GM12878 (cell line): ENCODE data around the gene CLIP2. TPM values are rescaled to one million over a fixed set of nuclear protein-coding genes. Genes with fewer than 3 reads are reported as not detected.

Experiments
- ATAC-seq: fragments of 200-7000 bp; cut with Tn5 transposase; 3 replicates; pipeline ENCODE4 v1.9.1; 2020; ENCODE audit warnings: mild to moderate bottlenecking, moderate library complexity
- BruUV-seq: library from RNA; stranded (reverse); fragments of 400-500 nt; replicated peaks from 2 replicates; lab custom pipeline; 2021; lab: Mats Ljungman, UMichigan
- CTCF ChIA-PET: fragments of 300-600 bp; sonication (Branson Sonifier 250); formaldehyde crosslinking; extraction: SDS; loops from one replicate; lab custom pipeline; 2021; ENCODE audit warnings: inconsistent platforms; lab: Yijun Ruan, JAX
- POLR2A ChIA-PET: fragments of 350-600 bp; formaldehyde crosslinking; extraction: SDS; loops from one replicate; lab custom pipeline; 2021; ENCODE audit warnings: inconsistent platforms; lab: Charles Lee
- RAD21 ChIA-PET: fragments of 300-600 bp; sonication (Branson Sonifier 250); formaldehyde crosslinking; loops from one replicate; lab custom pipeline; 2023; ENCODE audit warnings: antibody characterized with exemption; ENCODE audit not compliant: unreplicated experiment; lab: Charles Lee
- SMC1A ChIA-PET: fragments of 300-600 bp; sonication (Branson Sonifier 250); formaldehyde crosslinking; loops from one replicate; lab custom pipeline; 2023; ENCODE audit not compliant: unreplicated experiment, uncharacterized antibody; lab: Charles Lee
- DNase-seq: peaks from one replicate; pipeline ENCODE4 v3.0.0-alpha.2; 2011; ENCODE audit warnings: low read depth, low spot score
- FAIRE-seq: peaks from 3 replicates; lab custom pipeline; 2011; peaks lifted over from hg19 to GRCh38; lab: Jason Lieb, UNC
- H2AFZ ChIP-seq: 2 replicates; pipeline ENCODE4 v1.6.0; 2011; ENCODE audit warnings: low read depth, low read length, control low read depth; ENCODE audit not compliant: control insufficient read depth
- H3K27ac ChIP-seq: 2 replicates; pipeline ENCODE4 v1.5.1; 2011; ENCODE audit warnings: control low read depth; ENCODE audit not compliant: control insufficient read depth, insufficient read depth
- H3K27me3 ChIP-seq, 2 experiments: replicated peaks in 1 of 2; 2 replicates each; pipeline versions ENCODE4 v1.6.0 to v1.6.1; 2011; ENCODE audit warnings: low read length in 1 of 2; ENCODE audit not compliant: control insufficient read depth in 2 of 2, insufficient read depth in 2 of 2
- H3K36me3 ChIP-seq, 2 experiments: 2 replicates each; pipeline ENCODE4 v1.5.1; 2011; ENCODE audit warnings: low read length in 1 of 2; ENCODE audit not compliant: control insufficient read depth in 2 of 2, insufficient read depth in 2 of 2
- H3K4me1 ChIP-seq: 2 replicates; pipeline ENCODE4 v1.6.1; 2011; ENCODE audit warnings: mild to moderate bottlenecking, low read length, moderate library complexity, mixed read lengths; ENCODE audit not compliant: control insufficient read depth, insufficient read depth
- H3K4me2 ChIP-seq: 2 replicates; pipeline ENCODE4 v1.6.0; 2011; ENCODE audit warnings: control low read depth; ENCODE audit not compliant: control insufficient read depth, insufficient read depth
- H3K4me3 ChIP-seq: fragments of 200-600 bp; sonication (generic); 2 replicates; pipeline ENCODE4 v1.5.1; 2016
- H3K79me2 ChIP-seq: 2 replicates; pipeline ENCODE4 v1.6.0; 2011; ENCODE audit warnings: low read length; ENCODE audit not compliant: control insufficient read depth, insufficient read depth
- H3K9ac ChIP-seq: 2 replicates; pipeline ENCODE4 v1.8.0; 2011; ENCODE audit warnings: low read length, control low read depth, mixed read lengths; ENCODE audit not compliant: control insufficient read depth, insufficient read depth
- H3K9me3 ChIP-seq: replicated peaks from 3 replicates; pipeline ENCODE4 v1.5.1; 2011; ENCODE audit warnings: mild to moderate bottlenecking, low read length; ENCODE audit not compliant: control insufficient read depth, insufficient read depth
- H4K20me1 ChIP-seq: 2 replicates; pipeline ENCODE4 v1.6.0; 2011; ENCODE audit not compliant: control insufficient read depth, insufficient read depth
- ETV6 ChIP-seq, 2 experiments: fragments of 450-650 bp in 1 of 2; IDR thresholded peaks in 1 of 2; conservative IDR thresholded peaks in 1 of 2; 2 replicates each; pipeline ENCODE4 v1.6.1; 2014; ENCODE audit warnings: antibody characterized with exemption in 1 of 2, borderline replicate concordance in 1 of 2, low read depth in 1 of 2, mild to moderate bottlenecking in 1 of 2, moderate library complexity in 1 of 2
- SUPT20H ChIP-seq: IDR thresholded peaks from 2 replicates; pipeline ENCODE4 v1.6.1; 2011; ENCODE audit warnings: low read depth, mild to moderate bottlenecking, low read length, moderate library complexity, borderline replicate concordance; ENCODE audit not compliant: control insufficient read depth
- WGBS: methylation state at CpG from one replicate; pipeline ENCODE4 v1.1.6; 2016; ENCODE audit warnings: low lambda C conversion rate; ENCODE audit not compliant: insufficient replicate concordance, insufficient coverage; ENCODE audit errors: missing lambda C conversion rate; 5-methylcytosine and 5-hydroxymethylcytosine counted together
- in situ Hi-C: fragments of 300-500 bp; cut with MboI; formaldehyde crosslinking; loops from 9 replicates; pipeline ENCODE4 v1.14.3; 2018; ENCODE audit warnings: mixed read lengths
- intact Hi-C: fragments of 100-400 bp; cut with micrococcal nuclease; formaldehyde crosslinking; loops from one replicate; pipeline ENCODE4 v1.14.2; 2022; ENCODE audit not compliant: unreplicated experiment
- polyA plus RNA-seq, 11 experiments: library from polyadenylated mRNA; depleted of rRNA in 4 of 11; unstranded in 6 of 11; stranded (reverse) in 5 of 11; fragments of >200 nt; fragmentation: Nextera tagmentation in 4 of 11; fragmentation: Illumina TruSeq in 1 of 11; extraction: Ambion mirVana in 4 of 11; extraction: Trizol in 1 of 11; gene quantifications; 1 replicate in 1 of 11; 2 replicates in 10 of 11; pipeline versions ENCODE4 v1.2.1 to v1.2.3, GENCODE V29; 2011 to 2016; ENCODE audit warnings: inconsistent platforms in 2 of 11, missing spikeins in 2 of 11, low read depth in 1 of 11
- total RNA-seq, 4 experiments: library from RNA; depleted of rRNA in 3 of 4; stranded (reverse); fragments of >200 nt in 3 of 4; fragmentation: Illumina TruSeq in 1 of 4; extraction: Trizol in 1 of 4; gene quantifications; 2 replicates each; pipeline versions ENCODE4 v1.2.1 to v1.2.3, GENCODE V29; 2013 to 2021
- TF ChIP-seq, protein P1 (sequence below): fragments of 150-350 bp; IDR thresholded peaks from 2 replicates; pipeline ENCODE4 v1.6.1; 2014; ENCODE audit warnings: mild to moderate bottlenecking, low read depth, low read length

The CLIP2 gene
- total and polyA plus RNA-seq, 10 of the 15 experiments (the other 5 are each of a cell fraction or from before 2014, with no cell fraction given) = 0.26 to 56.3 (median 21.0) TPM

DNA sequence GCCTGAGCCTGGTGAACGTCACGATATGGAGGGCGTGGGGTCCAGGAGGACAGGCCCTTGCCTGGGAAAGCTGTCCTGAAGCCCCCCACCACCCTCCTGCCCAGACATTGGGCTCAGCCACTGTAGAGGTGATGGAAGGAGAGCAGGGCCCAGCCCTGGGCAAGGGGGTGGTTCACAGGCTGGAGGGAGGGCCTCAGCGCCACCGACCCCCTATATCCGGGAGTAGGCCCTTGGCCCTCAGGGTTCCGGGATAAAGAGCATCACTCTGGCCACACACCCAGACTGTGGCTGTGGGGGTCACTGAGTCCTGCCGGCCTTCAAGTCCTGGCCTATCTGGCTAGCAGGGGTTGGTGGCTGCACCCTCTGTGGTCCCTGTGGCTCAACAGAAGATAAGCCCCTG, 109.2 kb downstream of the CLIP2 start:
- Histone ChIP-seq H3K4me2 (no peak overlapping the region), H3K4me1 (no peaks in the 10 kb centered on the region), H3K36me3 (peaks cover 14 to 24% of the 10 kb centered on the region in 2 experiments; a peak in 3 of 4 replicates), H4K20me1 (no peaks in the 10 kb centered on the region), H2AFZ (no peak overlapping the region), H3K4me3 (no peak overlapping the region), H3K9ac (no peak overlapping the region), H3K79me2 (no peaks in the 10 kb centered on the region), H3K9me3 (no peaks in the 10 kb centered on the region), H3K27me3 (no peaks in the 10 kb centered on the region), H3K27ac (no peak overlapping the region)
- no TSS peak for BruUV-seq
- TF ChIP-seq SUPT20H = no peak
- TF ChIP-seq, protein P1, sequence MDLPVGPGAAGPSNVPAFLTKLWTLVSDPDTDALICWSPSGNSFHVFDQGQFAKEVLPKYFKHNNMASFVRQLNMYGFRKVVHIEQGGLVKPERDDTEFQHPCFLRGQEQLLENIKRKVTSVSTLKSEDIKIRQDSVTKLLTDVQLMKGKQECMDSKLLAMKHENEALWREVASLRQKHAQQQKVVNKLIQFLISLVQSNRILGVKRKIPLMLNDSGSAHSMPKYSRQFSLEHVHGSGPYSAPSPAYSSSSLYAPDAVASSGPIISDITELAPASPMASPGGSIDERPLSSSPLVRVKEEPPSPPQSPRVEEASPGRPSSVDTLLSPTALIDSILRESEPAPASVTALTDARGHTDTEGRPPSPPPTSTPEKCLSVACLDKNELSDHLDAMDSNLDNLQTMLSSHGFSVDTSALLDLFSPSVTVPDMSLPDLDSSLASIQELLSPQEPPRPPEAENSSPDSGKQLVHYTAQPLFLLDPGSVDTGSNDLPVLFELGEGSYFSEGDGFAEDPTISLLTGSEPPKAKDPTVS = no peak
- TF ChIP-seq ETV6 (conservative IDR thresholded peaks at IDR 0.05 in 1 of 2, IDR thresholded peaks at IDR 0.05 in 1 of 2; ENCODE audit: borderline replicate concordance in 1 of 2, low read depth in 1 of 2) = no peak
- in situ Hi-C loops (no loop called here), intact Hi-C loops (loop anchor here (10.0 kb wide), 1 partner anchor 114 kb away; the partner anchor contains the start of gene CLIP2)
- ChIA-PET POLR2A (interaction anchor here (0.6 kb wide), 1 partner anchor 189 kb away, joined by 3 read pairs; the partner anchor contains the start of gene LAT2), RAD21 (interaction anchor here (5.6 kb wide), 1 partner anchor 192 kb away, joined by 127 read pairs; the partner anchor contains the start of gene LAT2), SMC1A (interaction anchor here (4.6 kb wide), 1 partner anchor 193 kb away, joined by 86 read pairs; no protein-coding TSS in a partner anchor), CTCF (interaction anchor here (6.6 kb wide), 1 partner anchor 190 kb away, joined by 190 read pairs; the partner anchor contains the start of gene LAT2)
- FAIRE-seq (no peak), DNase-seq (no peak), ATAC-seq (no peak)
- WGBS = 100% methylated on average over 8 of the region's 8 CpGs
